Endothelial cell of umbilical vein (primary cell): Measurements from ENCODE around the gene RPSA.

Source experiments
- MYC ChIP-seq: IDR thresholded peaks from one replicate; pipeline ENCODE4 v1.6.1; 2011; ENCODE audit warnings: mild to moderate bottlenecking, low read depth, low read length
- POLR2AphosphoS5 ChIP-seq: IDR thresholded peaks from 2 replicates; pipeline ENCODE4 v1.6.1; 2012; ENCODE audit warnings: low read depth, mild to moderate bottlenecking, control low read depth, low read length, moderate library complexity; ENCODE audit not compliant: insufficient read depth
- TF ChIP-seq, protein P1 (sequence below), 2 donors: IDR thresholded peaks; 1 replicate in 1 of 2; 2 replicates in 1 of 2; pipeline ENCODE4 v1.5.1; 2011; ENCODE audit warnings: low read length in 2 of 2, mild to moderate bottlenecking in 2 of 2, moderate library complexity in 2 of 2, control low read depth in 1 of 2, inconsistent platforms in 1 of 2, low read depth in 1 of 2; ENCODE audit not compliant: insufficient read depth in 1 of 2; ENCODE audit errors: extremely low read depth in 1 of 2

DNA sequence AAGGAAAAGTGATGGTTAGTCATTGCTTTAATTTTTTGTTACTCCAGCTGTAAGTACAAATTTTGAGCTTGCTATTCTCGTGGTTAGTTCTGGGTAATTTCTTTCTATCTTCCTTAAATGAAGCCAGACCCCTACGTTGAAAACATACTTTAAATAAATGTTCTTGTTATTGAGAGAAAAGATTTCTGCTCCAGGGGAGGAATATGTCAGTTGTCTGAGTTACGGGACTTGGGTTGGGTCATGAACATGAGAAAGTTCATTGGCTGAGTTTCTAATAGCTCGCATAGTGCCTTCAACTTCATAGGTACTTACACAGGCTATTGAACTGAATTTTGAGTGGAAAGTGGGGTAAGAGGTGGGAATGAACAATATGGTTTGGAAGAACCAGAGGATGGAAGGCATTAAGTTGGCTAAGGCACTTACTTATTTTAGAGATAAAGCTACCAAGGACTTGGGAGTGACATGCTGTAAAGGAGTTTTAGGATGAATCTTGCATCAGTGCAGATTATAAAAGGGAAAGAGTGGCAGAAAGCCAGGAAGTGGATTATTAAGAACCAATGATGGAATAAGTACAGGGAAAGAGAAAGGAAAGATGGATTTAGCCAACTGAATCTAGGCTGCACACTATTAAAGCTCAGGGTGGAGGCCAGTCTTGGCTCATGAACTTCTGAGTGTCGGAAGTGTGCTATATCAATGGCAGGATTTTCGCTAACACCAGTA is 1.4 kb downstream of the RPSA start:
- no peak for TF ChIP-seq POLR2AphosphoS5
- TF ChIP-seq MYC = no peak
- TF ChIP-seq, protein P1, sequence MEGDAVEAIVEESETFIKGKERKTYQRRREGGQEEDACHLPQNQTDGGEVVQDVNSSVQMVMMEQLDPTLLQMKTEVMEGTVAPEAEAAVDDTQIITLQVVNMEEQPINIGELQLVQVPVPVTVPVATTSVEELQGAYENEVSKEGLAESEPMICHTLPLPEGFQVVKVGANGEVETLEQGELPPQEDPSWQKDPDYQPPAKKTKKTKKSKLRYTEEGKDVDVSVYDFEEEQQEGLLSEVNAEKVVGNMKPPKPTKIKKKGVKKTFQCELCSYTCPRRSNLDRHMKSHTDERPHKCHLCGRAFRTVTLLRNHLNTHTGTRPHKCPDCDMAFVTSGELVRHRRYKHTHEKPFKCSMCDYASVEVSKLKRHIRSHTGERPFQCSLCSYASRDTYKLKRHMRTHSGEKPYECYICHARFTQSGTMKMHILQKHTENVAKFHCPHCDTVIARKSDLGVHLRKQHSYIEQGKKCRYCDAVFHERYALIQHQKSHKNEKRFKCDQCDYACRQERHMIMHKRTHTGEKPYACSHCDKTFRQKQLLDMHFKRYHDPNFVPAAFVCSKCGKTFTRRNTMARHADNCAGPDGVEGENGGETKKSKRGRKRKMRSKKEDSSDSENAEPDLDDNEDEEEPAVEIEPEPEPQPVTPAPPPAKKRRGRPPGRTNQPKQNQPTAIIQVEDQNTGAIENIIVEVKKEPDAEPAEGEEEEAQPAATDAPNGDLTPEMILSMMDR (IDR thresholded peaks at IDR 0.05; ENCODE audit: extremely low read depth in 1 of 2, insufficient read depth in 1 of 2, low read depth in 1 of 2, low read length in 2 of 2) = no peak
